ENCODE data around the gene MATK.
A peak's percentile ranks its signal among the peaks of the same experiment; 100 is the strongest.

Gene MATK

DNA sequence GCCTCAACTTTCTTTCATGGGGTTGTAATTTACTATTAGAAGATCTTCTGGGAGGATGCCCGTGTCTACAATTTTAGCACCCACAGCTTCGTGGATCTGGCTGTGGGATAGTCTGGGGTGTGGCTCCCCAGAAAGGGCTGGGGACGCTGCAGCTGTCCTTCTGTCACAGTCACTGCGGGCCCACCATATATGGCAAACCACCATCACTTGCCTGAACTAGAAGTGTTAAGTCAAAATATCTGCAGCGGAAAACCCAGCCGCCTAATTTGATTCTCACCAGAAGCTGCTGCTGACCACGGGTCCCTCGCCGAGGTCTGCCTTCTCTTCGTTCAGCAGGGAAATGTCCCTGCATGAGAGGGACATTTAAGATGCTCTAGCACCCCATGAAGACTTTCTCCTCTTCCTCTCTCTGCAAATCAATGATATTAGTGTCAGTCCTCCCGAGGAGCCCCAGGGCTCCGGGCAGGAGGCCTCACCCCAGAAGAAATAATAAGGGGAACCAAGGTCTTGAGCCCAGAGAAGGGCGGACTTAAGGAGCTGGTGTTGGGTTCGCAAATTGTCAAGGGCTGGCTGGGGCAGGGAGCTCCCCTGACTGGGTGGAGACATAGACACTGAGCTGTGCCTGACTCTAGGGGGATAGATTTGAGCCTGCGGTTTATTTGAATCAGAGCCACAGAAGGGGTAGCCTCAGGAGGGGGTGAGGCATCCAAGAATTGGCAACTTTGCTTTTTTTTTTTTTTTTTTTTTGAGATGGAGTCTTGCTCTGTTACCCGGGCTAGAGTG, 3.0 kb upstream of the MATK start:
- DNase-seq = peak; percentile 46 to 61

DNA sequence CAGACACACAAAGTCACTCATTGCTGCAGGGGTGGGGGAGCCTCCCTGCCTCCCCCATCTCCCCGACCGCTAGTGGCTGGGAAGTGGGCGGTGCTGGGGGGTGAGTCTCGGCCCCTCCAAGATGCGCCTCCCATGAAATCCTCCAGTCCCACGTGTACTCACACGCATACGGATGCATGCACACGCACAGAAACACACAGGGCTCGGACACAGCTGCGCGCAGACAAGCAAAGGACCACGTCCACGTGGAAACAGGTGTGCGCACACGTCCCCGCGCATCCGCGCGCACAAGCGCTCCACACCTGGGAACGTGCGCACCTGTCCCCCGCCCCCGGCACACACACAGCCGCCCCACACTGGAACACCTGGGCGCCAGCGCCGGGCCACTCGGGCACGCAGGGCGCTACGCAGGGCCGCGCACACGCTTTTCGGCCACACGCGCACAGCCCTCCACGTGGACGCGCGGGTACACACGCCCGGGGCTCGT, 687 bp downstream of the MATK start:
- DNase-seq = peak in 1 of 2 donors; percentile 15

DNA sequence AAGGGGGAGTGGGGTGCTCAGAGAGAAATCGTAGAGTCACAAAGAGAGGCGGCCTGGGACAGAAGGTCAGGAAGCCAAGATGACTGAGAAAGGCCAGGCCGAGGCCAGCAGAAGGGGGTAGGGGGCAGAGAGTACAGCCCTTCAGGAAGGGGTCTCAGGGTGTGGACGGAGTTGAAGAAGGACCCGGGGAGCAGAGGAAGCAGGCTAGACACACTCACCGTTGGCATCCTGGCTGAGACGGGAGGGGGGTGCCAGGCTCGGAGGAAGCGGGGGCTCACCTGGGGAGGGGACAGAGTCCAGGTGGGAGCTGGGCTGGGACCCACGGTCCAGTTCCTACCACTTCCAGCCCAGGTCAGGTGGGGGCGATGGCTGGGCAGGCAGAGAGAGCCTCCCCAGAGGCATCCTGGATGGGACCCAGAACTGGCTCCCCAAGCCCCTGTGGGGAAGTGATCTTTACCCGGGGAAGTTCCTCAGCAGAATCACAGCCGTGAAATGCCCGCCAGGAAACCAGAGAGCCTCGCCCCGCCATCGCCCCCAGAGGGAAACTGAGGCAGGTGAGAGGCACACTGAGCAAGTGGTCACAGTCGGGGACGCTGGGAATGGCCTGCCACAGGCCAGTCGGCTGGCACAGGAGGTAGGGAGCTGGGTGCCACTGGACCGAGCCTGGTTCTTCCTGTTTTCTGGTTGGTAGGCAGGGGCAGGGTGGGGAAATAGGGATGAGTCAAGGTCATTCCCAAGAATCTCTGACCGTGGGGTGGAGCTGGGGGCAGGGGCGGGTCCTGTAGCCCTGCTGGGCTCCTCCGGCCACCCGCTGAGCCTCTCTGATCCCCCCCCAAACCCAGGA, 1.4 kb downstream of the MATK start:
- no peak for DNase-seq

DNA sequence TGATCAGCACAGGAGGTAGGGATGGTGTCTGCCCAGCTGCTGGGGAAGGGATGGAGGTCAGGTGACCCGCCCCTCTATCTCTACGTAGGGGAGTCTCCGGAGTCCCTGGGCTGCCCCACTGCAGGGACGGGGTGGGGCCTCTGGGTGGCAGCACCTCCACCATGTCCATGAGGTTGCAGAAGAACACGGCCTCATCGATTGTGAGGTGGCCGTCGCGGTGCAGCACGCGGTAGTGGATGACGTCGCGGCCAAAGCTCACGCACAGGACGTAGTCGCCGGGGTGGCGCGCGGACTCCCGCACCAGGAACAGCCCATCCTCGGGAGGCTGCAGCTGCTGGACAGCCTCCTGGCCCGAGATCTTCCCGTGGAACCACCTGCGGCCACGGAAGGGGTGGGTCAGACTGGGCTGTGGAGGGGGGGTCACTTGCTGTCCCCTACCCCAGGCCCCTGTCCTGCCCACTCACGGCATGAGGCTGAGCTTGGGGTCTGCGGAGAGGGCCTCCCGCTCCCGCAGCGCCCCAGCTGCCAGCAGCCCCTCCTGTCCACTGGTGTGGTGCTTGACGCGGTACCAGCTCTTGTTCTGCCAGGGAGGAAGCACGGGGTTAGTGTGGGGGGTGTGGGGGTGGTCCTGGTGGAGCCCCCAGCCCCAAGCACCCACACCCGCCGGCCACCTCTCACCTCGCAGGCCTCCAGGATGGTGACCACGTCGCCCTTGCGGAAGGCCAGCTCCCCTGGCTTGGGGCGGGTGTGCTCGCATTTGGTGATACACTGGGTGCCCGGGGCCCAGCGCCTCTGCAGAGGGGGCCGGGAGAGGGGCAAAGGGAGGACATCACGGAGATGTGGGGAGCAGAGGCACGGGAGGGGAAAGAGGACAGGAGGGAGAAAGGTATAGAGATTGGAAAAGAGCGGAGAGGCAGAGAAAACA, 2.3 kb downstream of the MATK start:
- DNase-seq = peak; percentile 51 to 61

DNA sequence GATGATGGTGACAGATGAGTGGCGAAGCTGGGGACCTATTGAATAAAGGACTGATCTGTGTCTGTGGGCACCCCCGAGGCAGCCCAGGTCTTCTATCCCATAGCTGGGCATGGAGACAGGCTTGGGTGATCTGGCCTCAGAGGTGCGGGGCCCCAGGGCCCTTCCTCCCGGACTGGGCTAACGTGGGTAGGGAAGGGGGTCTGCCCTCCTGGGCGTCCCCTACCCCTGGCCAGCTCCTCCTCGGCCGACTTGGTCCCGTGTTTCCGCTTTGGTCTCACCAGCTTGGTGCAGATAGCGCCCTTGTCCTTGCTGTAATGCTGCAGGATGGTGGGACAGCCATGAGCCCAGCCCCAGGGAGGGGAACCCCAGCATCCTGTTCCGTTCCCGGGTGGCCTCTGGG, 3.3 kb downstream of the MATK start:
- DNase-seq = no peak

DNA sequence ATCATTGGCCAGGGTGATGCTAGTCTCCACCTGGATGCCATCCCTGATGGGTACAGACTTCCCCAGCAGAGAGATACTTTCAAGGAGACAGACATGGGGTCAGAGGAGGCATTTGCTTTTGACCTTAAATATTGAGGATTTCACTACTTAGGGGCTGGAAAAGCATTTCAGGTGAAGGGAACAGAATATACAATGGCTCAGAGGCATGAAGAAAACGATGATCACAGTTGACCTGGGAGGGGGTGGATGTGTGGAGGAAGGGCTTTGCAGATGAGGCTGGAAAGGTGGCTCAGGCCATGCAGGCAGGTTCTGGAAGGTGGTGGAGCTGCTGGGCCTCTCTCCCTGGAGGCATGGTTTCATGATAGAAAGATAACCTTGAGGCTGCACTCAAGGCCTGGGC, 3.9 kb downstream of the MATK start:
- no peak for DNase-seq

DNA sequence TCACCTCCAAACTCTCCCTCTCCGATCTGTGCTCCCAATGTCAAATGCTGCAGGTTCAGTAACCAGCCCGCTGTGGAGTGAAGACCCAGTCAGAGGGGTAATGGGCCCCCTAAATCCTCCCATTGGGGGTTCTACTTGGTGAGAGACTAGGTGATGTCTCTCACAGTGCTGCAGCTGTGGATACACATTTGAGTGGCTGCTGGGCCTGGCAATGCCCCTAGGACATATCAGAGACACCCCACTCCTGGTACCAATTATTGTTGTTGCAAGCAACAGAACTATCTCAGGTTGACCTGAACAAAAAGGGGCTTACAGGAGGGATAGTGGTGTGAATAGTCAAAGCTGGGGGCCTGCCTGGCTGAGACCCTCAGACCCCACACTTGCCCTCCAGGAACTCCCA, 4.6 kb downstream of the MATK start:
- no peak for DNase-seq

DNA sequence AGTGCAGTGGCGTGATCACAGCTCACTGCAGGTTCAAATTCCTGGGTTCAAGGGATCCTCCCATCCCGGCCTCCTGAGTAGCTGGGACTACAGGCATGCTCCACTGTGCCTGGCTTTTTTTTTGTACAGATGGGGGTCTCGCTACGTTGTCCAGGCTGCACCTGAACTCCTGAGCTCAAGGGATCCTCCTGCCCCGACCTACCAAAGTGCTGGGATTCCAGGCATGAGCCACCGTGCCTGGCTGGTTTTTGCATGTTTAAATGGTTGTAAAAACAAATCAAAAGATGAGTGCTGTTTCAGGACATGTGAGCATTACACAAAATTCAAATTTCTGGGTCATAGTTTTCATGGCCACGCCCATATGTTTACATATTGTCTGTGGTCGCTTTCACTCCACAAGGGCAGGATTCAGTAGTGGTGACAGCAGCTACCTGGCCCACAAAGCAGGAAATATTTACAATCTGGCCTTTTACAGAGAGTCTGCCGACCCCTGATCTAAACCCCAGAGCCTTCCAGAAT, 5.3 kb downstream of the MATK start:
- no peak for DNase-seq

DNA sequence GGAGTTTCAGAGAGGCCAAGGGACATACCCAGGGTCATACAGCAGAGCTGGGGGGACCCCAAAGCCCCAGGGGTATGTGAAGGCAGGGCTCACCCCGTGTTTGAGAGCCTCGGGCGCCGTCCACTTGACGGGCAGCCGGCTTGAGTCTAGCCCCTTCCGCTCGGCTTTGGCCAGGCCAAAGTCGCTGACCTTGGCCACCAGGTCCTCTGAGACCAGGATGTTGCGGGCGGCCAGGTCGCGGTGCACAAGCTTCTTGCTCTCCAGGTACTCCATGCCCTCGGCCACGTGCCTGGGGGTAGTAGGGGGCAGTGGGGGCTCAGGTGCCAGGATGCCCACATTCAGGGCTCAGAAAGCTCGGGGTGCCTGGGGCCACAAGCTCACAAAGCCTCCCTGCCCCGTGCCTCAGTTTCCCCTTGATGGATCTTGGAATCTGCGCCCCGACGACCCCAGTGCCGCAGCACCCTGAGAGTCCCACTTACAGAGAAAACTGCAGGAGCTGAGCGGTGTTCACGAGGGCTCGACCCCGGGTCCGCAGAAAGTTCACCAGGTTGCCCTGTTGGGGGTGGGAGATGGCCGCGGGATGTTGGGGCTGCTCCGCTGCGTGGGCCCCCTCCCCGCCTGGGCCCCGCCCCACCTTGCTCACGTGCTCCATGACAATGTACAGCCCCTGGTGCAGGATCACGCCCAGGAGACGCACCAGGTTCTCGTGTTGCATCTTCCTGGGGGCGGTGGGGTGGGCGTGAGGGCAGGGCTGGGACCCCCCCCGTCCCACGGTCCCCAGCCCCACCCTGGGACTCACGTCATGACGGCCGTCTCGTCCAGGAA, 7.1 kb downstream of the MATK start:
- no peak for DNase-seq

DNA sequence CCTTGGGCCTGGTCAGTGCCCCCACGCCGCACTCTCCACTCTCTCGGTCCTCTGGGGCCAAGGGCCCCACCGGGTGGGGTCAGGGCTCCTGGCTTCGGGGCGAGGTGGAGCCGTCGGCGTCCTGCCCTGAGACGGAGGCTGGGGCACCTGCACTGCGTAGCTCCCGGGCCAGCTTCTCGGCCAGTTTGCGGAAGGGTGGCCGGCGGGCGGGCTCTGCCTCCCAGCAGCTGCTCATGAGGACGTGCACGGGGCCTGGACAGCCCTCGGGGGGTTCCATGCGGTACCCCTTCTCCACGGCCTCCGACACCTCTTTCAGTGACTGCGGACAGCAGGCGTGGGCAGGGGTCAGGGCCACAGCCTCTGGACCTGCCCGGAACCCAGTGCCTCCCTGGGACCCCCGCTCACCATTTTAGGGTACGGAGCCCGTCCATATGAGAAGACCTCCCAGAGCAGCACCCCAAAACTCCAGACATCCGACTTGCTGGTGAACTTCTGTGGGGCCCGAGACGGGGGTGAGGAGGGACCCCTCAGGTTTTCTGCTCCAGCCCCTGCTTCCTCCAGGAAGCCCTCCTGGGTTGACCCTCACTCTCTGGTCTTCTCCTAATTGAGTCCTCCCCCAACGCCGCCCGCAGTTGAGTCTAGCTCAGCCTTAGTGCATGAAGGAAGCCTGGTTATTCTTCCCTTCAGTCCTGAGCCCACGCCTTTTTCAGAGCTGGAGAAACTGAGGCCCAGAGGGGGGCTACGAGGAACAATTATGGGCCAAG, 7.9 kb downstream of the MATK start:
- no peak for DNase-seq

DNA sequence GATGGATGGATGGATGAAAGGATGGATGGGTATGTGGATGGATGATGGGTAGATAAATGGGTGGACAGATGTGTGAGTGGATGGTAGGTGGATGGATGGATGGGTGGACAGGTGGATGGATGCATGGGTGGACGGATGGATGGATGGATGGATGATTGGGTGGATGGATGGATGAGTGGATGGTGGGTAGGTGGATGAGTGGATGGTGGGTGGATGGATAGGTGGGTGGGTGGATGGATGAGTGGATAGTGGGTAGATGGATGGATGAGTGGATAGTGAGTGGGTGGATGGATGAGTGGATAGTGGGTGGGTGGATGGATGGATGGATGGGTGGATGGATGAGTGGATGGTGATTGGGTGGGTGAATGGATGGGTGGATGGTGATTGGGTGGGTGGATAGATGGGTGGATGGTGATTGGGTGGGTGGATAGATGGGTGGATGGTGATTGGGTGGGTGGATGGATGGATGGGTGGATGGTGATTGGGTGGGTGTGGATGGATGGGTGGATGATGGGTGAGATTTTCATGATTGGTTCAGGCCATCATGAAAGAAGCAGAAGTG, 9.6 kb downstream of the MATK start:
- no peak for DNase-seq

DNA sequence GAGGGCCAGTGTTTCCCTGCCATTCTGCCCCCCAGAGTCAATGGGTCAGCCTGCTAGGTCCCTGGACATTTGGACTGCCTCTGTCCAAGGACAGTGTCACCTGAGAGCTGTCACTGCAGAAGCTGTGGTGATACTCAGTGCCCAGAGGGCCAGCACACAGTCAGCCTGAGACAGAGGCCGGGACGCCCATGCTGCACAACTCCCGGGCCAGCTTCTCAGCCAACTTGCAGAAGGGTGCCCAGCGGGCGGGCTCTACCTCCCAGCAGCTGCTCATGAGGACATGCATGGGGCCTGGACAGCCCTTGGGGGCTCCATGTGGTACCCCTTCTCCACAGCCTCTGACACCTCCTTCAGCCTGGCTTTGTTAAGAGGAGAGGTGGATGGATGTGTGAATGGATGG, 10.3 kb downstream of the MATK start:
- DNase-seq = no peak

DNA sequence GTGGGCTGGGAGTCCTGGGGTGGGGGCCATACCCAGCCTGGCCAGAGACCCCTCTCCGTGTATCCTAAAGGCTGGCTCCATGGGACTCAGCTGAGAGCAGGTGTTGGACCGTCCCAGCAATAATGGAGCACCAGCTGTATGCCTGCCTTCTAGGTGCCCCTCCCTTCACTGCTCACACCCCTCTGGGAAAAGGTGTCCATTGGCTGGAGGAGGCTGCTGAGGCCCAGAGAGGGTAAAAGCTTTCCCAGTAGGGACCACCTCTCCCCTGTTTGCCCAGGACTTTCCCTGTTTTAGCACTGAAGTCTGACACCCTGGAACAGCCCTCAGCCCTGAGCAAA, 10.8 kb downstream of the MATK start:
- no peak for DNase-seq

DNA sequence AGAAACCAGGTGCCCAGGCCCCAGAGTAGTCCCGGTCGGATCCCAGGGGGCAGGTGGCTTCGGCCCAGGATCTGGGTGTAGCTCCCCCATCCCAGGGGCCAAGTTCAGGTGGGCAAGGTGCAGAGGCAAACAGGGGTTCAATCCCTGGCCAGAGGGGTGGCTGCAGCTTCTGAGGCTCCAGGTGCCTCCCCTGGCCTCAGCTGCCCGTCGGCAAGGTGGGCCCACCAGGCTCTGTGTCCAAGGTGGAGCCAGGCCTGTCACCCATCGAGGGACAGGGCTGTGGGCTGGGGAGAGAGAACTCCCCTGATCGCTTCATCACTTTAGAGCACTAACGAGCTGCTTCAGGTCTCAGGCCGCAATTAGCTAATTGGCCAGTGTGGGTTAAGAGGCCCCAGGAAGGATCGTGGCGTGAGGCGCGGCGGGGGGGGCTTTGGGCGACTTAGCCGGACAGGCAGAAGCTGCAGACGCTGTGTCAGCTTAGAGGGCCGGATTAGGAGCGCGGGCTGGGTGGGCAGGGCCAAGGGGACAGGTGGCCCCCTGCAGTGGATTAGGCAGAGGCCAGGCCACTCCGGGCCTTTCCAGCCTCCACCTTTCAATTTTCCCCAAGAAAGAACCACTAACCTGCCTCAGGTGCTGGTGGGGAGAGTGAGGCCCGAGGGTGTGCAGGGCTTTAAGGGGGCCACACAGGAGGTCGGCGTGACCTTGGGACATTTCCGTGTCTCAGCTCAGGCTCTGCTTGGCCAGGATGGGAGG, 11.4 kb downstream of the MATK start:
- no peak for DNase-seq

DNA sequence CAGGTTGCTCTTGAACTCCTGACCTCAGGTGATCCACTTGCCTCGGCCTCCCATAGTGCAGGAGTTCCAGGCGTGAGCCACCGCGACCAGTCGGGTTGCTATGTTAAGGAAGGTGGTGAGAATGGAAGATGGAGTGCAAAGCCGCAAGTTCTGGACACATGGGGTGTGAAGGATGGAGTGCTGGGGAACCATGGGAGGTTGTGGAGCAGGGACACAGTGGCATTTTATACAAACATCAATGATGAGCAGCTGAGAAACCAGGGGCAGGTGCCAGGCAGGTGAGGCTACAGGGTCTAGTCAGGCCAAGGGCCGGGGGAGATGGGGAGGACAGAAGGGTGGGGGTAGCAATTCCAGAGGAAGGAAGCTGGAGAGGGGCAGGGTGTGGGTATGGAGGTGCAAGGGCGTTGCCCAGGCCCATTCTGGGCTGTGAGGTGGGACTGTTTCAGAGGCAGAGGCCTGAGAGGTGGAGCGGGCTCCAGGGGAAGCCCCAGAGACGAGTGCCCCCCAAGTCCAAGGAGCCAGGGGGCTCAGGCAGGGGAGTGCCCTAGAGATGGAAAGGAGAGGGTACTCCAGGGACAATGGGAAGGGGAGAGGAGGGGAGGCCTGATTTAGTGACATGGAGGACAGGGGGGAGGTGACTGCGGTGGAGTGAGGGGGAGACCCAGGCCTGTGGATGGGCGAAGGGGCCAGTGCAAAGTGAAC, 12.2 kb downstream of the MATK start:
- DNase-seq = no peak

DNA sequence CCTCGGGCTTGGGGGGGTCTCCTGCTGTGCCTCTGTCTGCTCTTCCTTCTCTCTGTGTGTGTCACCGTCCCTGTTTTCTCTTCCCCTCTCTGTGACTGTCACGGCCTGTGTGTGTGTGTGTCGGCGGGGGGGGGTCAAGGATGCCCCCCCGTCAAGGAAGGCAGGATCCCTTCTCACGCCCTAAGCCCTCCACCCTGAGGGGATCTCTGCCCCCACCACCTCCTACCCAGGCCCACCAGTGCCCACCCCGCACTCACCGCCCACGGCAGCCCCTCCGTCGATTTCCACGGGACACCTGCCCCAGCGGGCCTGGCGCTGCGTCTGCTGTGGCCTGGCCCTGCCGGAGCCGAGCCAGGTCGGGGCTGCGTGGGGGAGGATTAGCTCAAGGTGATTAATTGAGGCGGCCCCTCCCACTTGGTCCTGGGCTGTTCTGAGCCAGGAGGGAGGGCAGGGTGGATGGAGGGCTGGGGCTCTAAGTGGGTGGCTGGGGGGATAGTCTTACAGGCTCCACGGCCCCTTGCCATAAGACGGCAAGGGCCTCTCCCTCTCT, 14.2 kb downstream of the MATK start, which contains the start of gene RAX2:
TSS of gene RAX2 (minus strand) at position 323 of the 550 bp plus-strand sequence. CDS start 486 bp downstream, outside the sequence.
- DNase-seq = no peak

DNA sequence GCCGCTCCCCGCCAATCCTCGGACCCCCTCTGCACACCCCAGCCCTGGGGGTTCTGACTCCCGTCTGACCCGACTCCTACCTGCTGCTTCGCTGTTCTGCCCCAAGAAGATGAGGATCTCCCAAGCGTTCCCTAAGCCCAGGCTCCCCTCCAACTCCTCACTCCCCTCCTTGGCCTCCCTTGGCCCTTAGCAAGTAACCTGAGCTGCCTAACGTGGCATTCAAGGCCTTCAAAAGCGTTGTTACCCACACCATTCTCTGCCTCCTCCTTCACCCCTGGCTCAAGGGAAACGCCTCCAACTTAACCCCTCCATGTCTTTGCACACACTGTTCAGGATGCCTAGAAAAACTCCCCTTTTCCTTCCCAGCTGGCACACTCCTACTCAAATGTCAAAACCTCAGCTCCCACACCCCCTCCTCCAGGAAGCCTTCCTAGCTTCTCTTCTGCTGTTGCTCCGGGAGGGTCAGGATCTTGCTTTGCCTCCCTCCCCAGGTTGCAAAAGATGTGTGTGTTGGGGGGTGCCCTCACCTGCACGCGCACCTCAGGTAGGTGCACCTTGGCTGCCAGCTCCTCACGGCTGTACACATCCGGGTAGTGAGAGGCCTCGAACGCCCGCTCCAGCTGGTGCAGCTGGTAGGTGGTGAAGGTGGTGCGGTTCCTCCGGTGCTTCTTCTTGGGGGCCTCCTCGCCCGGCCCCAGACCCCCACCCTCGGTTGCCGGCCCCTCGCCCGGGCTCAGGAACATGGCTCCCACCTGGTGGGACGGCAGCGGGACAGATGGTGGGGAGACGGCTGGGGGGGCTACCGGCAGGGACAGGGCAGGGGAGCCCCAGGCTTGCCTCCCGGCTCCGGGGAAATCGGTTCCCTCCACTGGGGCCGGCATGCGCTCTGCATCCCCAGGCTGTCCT, 14.9 kb downstream of the MATK start:
- DNase-seq = no peak
